Activated CD4-positive, alpha-beta T cell treated with anti-CD3 and anti-CD28 coated beads for 36 hours (primary cell): ENCODE results near the gene HRC. TPM values are rescaled to one million over a fixed set of nuclear protein-coding genes. Genes with fewer than 3 reads are reported as not detected.
A peak's percentile ranks its signal among the peaks of the same experiment; 100 is the strongest.
"Not testable (repeated sequence)": the region's sequence is repeated elsewhere in the genome, so short reads cannot be mapped to it uniquely, and the experiment has no call there.

Experiments
- ATAC-seq: fragments of 200-7000 bp; cut with Tn5 transposase; one replicate; pipeline ENCODE4 v1.10.0; 2021; ENCODE audit warnings: mild to moderate bottlenecking, moderate library complexity
- CTCF ChIA-PET: fragments of 350-600 bp; sonication (Branson Sonifier 250); formaldehyde crosslinking; loops from one replicate; lab custom pipeline; 2021; ENCODE audit warnings: antibody characterized with exemption; lab: Charles Lee
- POLR2A ChIA-PET: fragments of 350-600 bp; sonication (Branson Sonifier 250); formaldehyde crosslinking; loops from one replicate; lab custom pipeline; 2021; ENCODE audit warnings: antibody characterized with exemption, inconsistent platforms; lab: Charles Lee
- DNase-seq: peaks from one replicate; pipeline ENCODE4 v3.0.0-alpha.2; 2020
- H3K27ac Mint-ChIP-seq: one replicate; pipeline ENCODE4 v1.8.0; 2021; ENCODE audit warnings: mixed read lengths
- H3K27me3 Mint-ChIP-seq: one replicate; pipeline ENCODE4 v1.8.0; 2021; ENCODE audit warnings: mixed read lengths
- H3K36me3 Mint-ChIP-seq: one replicate; pipeline ENCODE4 v1.8.0; 2021; ENCODE audit warnings: low read depth, mixed read lengths
- H3K4me1 Mint-ChIP-seq: one replicate; pipeline ENCODE4 v1.8.0; 2021; ENCODE audit warnings: mixed read lengths
- H3K4me3 Mint-ChIP-seq: one replicate; pipeline ENCODE4 v1.8.0; 2021; ENCODE audit warnings: mild to moderate bottlenecking, moderate library complexity, mixed read lengths
- H3K9me3 Mint-ChIP-seq: one replicate; pipeline ENCODE4 v1.8.0; 2021; ENCODE audit warnings: low read depth, mixed read lengths
- intact Hi-C, 2 experiments: fragments of 100-400 bp; cut with DNase I in 1 of 2; cut with micrococcal nuclease in 1 of 2; formaldehyde crosslinking; loops; one replicate each; pipeline versions ENCODE4 v1.14.2 to v1.15.1; 2022 to 2024; cut with DNase I, micrococcal nuclease
- total RNA-seq, 2 experiments: library from RNA; stranded (reverse); gene quantifications; one replicate each; pipeline ENCODE4 v1.2.3, GENCODE V29; 2021

HRC gene
- total RNA-seq, 2 experiments from 2014 or later = not detected

GRCh38 chr19:49133621-49134454, 21.4 kb downstream of the HRC start:
- intact Hi-C loops = loop anchor here in 1 of 2 experiments (1.0 kb wide), 1 partner anchor 15 kb away; no protein-coding TSS in a partner anchor
- H3K27ac Mint-ChIP-seq = no peak overlapping the region

GRCh38 chr19:49132974-49133609, 22.1 kb downstream of the HRC start:
- intact Hi-C loops = loop anchor here in 1 of 2 experiments (1.0 kb wide), 1 partner anchor 16 kb away; no protein-coding TSS in a partner anchor
- Mint-ChIP-seq H3K9me3 (no peaks in the 10 kb centered on the region), H3K27ac (no peak overlapping the region), H3K4me1 (peaks cover 20% of the 10 kb centered on the region), H3K27me3 (peaks cover 1% of the 10 kb centered on the region), H3K4me3 (peak overlapping the region; percentile 59), H3K36me3 (peaks cover 5% of the 10 kb centered on the region)
- ChIA-PET POLR2A (no interaction called here), CTCF (interaction anchor here (1.3 to 3.2 kb wide), 2 partner anchors 12 to 26 kb away, joined by 3 to 19 read pairs; no protein-coding TSS in a partner anchor)
- peak; percentile 59 for DNase-seq
- ATAC-seq = peak; percentile 9

More at GRCh38 chr19:49133621-49134454, 21.4 kb downstream of the HRC start:
- ChIA-PET POLR2A (interaction anchor here (0.5 kb wide), 1 partner anchor 135 kb away, joined by 6 read pairs; no protein-coding TSS in a partner anchor), CTCF (interaction anchor here (0.5 to 3.2 kb wide), 5 partner anchors 11 to 82 kb away, joined by 3 to 19 read pairs (median 3); partner anchors contain the start of gene LIN7B)
- DNase-seq = peak; percentile 83
- no peaks in the 10 kb centered on the region for H3K9me3 Mint-ChIP-seq
- H3K27me3 Mint-ChIP-seq = peaks cover 1% of the 10 kb centered on the region
- peak; percentile 85 for ATAC-seq
- H3K4me3 Mint-ChIP-seq = peak overlapping the region; percentile 59
- H3K36me3 Mint-ChIP-seq = peaks cover 5% of the 10 kb centered on the region
- peaks cover 14% of the 10 kb centered on the region for H3K4me1 Mint-ChIP-seq

- no peak overlapping the region for H3K4me3 Mint-ChIP-seq
- POLR2A ChIA-PET = no interaction called here
- DNase-seq (no peak), ATAC-seq (no peak)
- H3K27me3 Mint-ChIP-seq = peaks cover 1% of the 10 kb centered on the region
- peaks cover 5% of the 10 kb centered on the region for H3K36me3 Mint-ChIP-seq
- peaks cover 19% of the 10 kb centered on the region for H3K4me1 Mint-ChIP-seq
- H3K27ac Mint-ChIP-seq = no peak overlapping the region
- intact Hi-C loops = no loop called here
- H3K9me3 Mint-ChIP-seq = no peaks in the 10 kb centered on the region
- CTCF ChIA-PET = interaction anchor here (2.9 to 3.7 kb wide), 2 partner anchors 10 to 15 kb away, joined by 8 to 21 read pairs; partner anchors contain the start of gene PPFIA3
Measured at GRCh38 chr19:49130325-49130724, 24.9 kb downstream of the HRC start.

- Mint-ChIP-seq H3K27ac (no peak overlapping the region), H3K36me3 (peaks cover 5% of the 10 kb centered on the region), H3K4me3 (peak overlapping the region; percentile 76), H3K27me3 (no peaks in the 10 kb centered on the region), H3K9me3 (no peaks in the 10 kb centered on the region), H3K4me1 (peaks cover 19% of the 10 kb centered on the region)
- CTCF ChIA-PET = interaction anchor here (1.3 to 3.7 kb wide), 5 partner anchors 9 to 70 kb away, joined by 3 to 21 read pairs (median 8); partner anchors contain the start of gene PPFIA3
- intact Hi-C loops = loop anchor here in 1 of 2 experiments (2.0 to 10.0 kb wide), 3 partner anchors 390 to 898 kb away; partner anchors contain the start of genes EMP3, VRK3 and ZNF473
- ATAC-seq (no peak), DNase-seq (no peak)
- POLR2A ChIA-PET = interaction anchor here (0.7 kb wide), 1 partner anchor 20 kb away, joined by 3 read pairs; no protein-coding TSS in a partner anchor
Measured at GRCh38 chr19:49129238-49129583, 26.0 kb downstream of the HRC start.

GRCh38 chr19:49128545-49129237, 26.5 kb downstream of the HRC start:
- H3K36me3 Mint-ChIP-seq = peaks cover 4% of the 10 kb centered on the region
- DNase-seq (no peak), ATAC-seq (no peak)
- intact Hi-C loops = loop anchor here (1.0 to 10.0 kb wide), 13 partner anchors 9 to 899 kb away; partner anchors contain the start of genes C19orf73 (in 2 of the 2), PPFIA3 (in 2 of the 2), CYTH2 (in 1 of the 2) and DKKL1 (in 1 of the 2)
- POLR2A ChIA-PET = interaction anchor here (0.7 to 1.1 kb wide), 2 partner anchors 20 to 42 kb away, joined by 3 to 4 read pairs; no protein-coding TSS in a partner anchor
- peaks cover 17% of the 10 kb centered on the region for H3K4me1 Mint-ChIP-seq
- H3K9me3 Mint-ChIP-seq = no peaks in the 10 kb centered on the region
- no peaks in the 10 kb centered on the region for H3K27me3 Mint-ChIP-seq
- peak overlapping the region; percentile 76 for H3K4me3 Mint-ChIP-seq
- peak overlapping the region; percentile 62 for H3K27ac Mint-ChIP-seq
- CTCF ChIA-PET = interaction anchor here (1.0 to 3.7 kb wide), 8 partner anchors 9 to 70 kb away, joined by 3 to 21 read pairs (median 6); partner anchors contain the start of genes LIN7B and PPFIA3

- intact Hi-C loops = loop anchor here (1.0 to 10.0 kb wide), 13 partner anchors 9 to 899 kb away; partner anchors contain the start of genes C19orf73 (in 2 of the 2), PPFIA3 (in 2 of the 2), CYTH2 (in 1 of the 2) and DKKL1 (in 1 of the 2)
- Mint-ChIP-seq H3K27me3 (no peaks in the 10 kb centered on the region), H3K36me3 (no peaks in the 10 kb centered on the region), H3K4me3 (peak overlapping the region; percentile 76), H3K9me3 (no peaks in the 10 kb centered on the region), H3K4me1 (peaks cover 11% of the 10 kb centered on the region), H3K27ac (peak overlapping the region; percentile 92)
- peak; percentile 98 for DNase-seq
- POLR2A ChIA-PET = interaction anchor here (0.9 to 1.1 kb wide), 4 partner anchors 8 to 41 kb away, joined by 3 to 4 read pairs (median 3); partner anchors contain the start of genes LIN7B and PPFIA3
- peak; percentile 95 for ATAC-seq
- CTCF ChIA-PET = interaction anchor here (1.0 to 3.7 kb wide), 8 partner anchors 8 to 71 kb away, joined by 3 to 21 read pairs (median 6); partner anchors contain the start of genes LIN7B and PPFIA3
Measured at GRCh38 chr19:49127674-49128544, 27.3 kb downstream of the HRC start.

- ChIA-PET CTCF (interaction anchor here (1.0 to 3.7 kb wide), 5 partner anchors 13 to 29 kb away, joined by 4 to 21 read pairs (median 9); partner anchors contain the start of gene LIN7B), POLR2A (interaction anchor here (0.6 to 0.9 kb wide), 4 partner anchors 8 to 538 kb away, joined by 3 to 6 read pairs (median 3); partner anchors contain the start of genes LIN7B and PPFIA3)
- ATAC-seq, H3K4me3 Mint-ChIP-seq, H3K9me3 Mint-ChIP-seq, H3K36me3 Mint-ChIP-seq, H3K27ac Mint-ChIP-seq, DNase-seq, H3K27me3 Mint-ChIP-seq: not testable (repeated sequence)
- intact Hi-C loops = loop anchor here in 1 of 2 experiments (5.0 to 10.0 kb wide), 2 partner anchors 802 to 900 kb away; partner anchors contain the start of genes EMP3, VRK3 and ZNF473
- H3K4me1 Mint-ChIP-seq = peaks cover 11% of the 10 kb centered on the region
Measured at GRCh38 chr19:49127225-49127624, 28.0 kb downstream of the HRC start.

GRCh38 chr19:49126575-49126974, 28.6 kb downstream of the HRC start:
- DNase-seq = no peak
- H3K9me3 Mint-ChIP-seq = no peaks in the 10 kb centered on the region
- H3K27me3 Mint-ChIP-seq = no peaks in the 10 kb centered on the region
- CTCF ChIA-PET = interaction anchor here (2.6 kb wide), 1 partner anchor 12 kb away, joined by 19 read pairs; the partner anchor contains the start of gene LIN7B
- ATAC-seq = no peak
- peaks cover 11% of the 10 kb centered on the region for H3K4me1 Mint-ChIP-seq
- no peak overlapping the region for H3K27ac Mint-ChIP-seq
- POLR2A ChIA-PET = no interaction called here
- H3K36me3 Mint-ChIP-seq = no peaks in the 10 kb centered on the region
- H3K4me3 Mint-ChIP-seq = no peak overlapping the region
- intact Hi-C loops = loop anchor here in 1 of 2 experiments (5.0 to 10.0 kb wide), 2 partner anchors 802 to 901 kb away; partner anchors contain the start of genes EMP3, VRK3 and ZNF473

- ATAC-seq (no peak), DNase-seq (no peak)
- Mint-ChIP-seq H3K9me3 (no peaks in the 10 kb centered on the region), H3K4me3 (no peak overlapping the region), H3K4me1 (peaks cover 18% of the 10 kb centered on the region), H3K27ac (no peak overlapping the region), H3K27me3 (peaks cover 8% of the 10 kb centered on the region), H3K36me3 (no peaks in the 10 kb centered on the region)
- ChIA-PET POLR2A (interaction anchor here (0.6 kb wide), 1 partner anchor 26 kb away, joined by 3 read pairs; no protein-coding TSS in a partner anchor), CTCF (interaction anchor here (1.3 kb wide), 1 partner anchor 27 kb away, joined by 4 read pairs; no protein-coding TSS in a partner anchor)
- intact Hi-C loops = loop anchor here in 1 of 2 experiments (5.0 to 10.0 kb wide), 2 partner anchors 800 to 902 kb away; partner anchors contain the start of genes EMP3, VRK3 and ZNF473
Measured at GRCh38 chr19:49125025-49125731, 30.0 kb downstream of the HRC start.
